ENCODE data around the gene EBF3.

Gene EBF3

DNA sequence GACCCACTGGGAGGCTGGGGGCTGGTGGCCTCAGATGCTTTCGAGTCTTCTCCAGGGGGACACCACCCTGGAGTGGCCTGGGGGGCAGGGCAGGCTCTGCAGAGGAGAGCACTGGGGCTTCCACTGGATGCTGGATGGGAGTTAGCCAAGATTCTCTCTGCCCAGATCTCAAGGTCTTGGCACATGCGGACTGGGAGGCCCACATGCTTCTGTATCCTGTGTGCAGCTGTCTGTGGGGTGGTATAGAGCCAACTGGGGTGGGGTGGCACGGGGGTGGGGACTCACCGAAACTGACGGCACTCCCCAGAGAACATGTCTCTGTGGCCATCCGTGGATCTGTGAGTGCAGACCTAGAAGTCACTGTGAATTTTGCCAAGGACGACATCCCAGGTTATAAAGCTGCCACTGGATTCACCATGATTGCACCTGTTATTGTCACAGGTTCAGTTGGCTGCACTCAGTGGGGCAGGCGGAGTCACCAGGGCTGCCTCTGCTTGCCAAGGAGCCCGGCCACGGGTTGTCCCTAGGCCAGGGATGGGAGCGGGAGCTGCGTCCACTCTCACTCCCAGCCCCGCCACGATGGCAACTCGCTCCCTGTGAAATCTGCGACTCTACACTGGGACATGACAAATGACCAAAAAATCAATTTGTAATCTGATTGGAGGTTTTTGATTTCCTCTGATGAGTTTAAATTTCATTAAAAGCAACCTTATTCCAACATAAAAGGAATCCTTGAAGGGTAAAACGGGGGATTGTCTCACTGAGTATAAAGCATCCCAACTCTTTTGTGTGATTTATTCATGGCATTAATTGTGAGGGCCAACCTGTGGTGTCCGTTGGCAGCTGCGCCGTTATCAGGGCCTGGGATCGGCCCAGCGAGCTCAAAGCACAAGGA, 131.3 kb downstream of the EBF3 start:
- H3K27me3 ChIP-seq (ENCODE audit: insufficient read depth, poor library complexity, severe bottlenecking): no peaks in the 10 kb centered on the region
- no peaks in the 10 kb centered on the region for H3K4me1 ChIP-seq (ENCODE audit: insufficient read depth, poor library complexity, severe bottlenecking)
- no peak overlapping the region for H3K4me3 ChIP-seq (ENCODE audit: severe bottlenecking)
- no peaks in the 10 kb centered on the region for H3K36me3 ChIP-seq (ENCODE audit: low read depth)
- H3K27ac ChIP-seq (ENCODE audit: poor library complexity, severe bottlenecking): no peak overlapping the region
- ATAC-seq (ENCODE audit: low read depth) (no peak), DNase-seq (ENCODE audit: low spot score) (no peak)
- H3K9me3 ChIP-seq (ENCODE audit: severe bottlenecking): no peaks in the 10 kb centered on the region
- TF ChIP-seq, protein P1, sequence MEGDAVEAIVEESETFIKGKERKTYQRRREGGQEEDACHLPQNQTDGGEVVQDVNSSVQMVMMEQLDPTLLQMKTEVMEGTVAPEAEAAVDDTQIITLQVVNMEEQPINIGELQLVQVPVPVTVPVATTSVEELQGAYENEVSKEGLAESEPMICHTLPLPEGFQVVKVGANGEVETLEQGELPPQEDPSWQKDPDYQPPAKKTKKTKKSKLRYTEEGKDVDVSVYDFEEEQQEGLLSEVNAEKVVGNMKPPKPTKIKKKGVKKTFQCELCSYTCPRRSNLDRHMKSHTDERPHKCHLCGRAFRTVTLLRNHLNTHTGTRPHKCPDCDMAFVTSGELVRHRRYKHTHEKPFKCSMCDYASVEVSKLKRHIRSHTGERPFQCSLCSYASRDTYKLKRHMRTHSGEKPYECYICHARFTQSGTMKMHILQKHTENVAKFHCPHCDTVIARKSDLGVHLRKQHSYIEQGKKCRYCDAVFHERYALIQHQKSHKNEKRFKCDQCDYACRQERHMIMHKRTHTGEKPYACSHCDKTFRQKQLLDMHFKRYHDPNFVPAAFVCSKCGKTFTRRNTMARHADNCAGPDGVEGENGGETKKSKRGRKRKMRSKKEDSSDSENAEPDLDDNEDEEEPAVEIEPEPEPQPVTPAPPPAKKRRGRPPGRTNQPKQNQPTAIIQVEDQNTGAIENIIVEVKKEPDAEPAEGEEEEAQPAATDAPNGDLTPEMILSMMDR (IDR thresholded peaks at IDR 0.05; ENCODE audit: poor library complexity, severe bottlenecking): no peak

DNA sequence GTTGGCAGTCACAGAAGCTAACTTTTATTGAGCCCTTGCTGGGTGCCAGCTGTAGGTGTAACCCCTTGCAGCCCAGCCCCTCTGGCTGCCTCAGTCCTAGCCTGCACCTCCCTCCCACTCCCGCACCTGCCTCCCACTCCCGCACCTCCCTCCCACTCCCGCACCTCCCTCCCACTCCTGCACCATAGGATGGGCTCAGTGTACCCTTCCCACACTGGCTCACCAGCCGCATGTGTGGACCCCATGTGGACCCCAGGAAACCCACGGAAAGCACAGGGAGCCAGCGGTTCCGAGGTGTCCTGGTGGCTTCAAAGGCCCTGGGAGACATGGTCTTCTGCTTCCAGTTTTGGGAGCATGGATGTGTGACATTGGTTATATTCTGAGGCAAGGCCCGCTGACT, 132.9 kb downstream of the EBF3 start:
- Histone ChIP-seq H3K36me3 (ENCODE audit: low read depth) (no peaks in the 10 kb centered on the region), H3K4me1 (ENCODE audit: insufficient read depth, poor library complexity, severe bottlenecking) (no peaks in the 10 kb centered on the region), H3K4me3 (ENCODE audit: severe bottlenecking) (no peak overlapping the region), H3K9me3 (ENCODE audit: severe bottlenecking) (no peaks in the 10 kb centered on the region), H3K27ac (ENCODE audit: poor library complexity, severe bottlenecking) (no peak overlapping the region), H3K27me3 (ENCODE audit: insufficient read depth, poor library complexity, severe bottlenecking) (no peaks in the 10 kb centered on the region)
- DNase-seq (ENCODE audit: low spot score) (no peak), ATAC-seq (ENCODE audit: low read depth) (no peak)
- TF ChIP-seq, protein P1 (IDR thresholded peaks at IDR 0.05; ENCODE audit: poor library complexity, severe bottlenecking): no peak

DNA sequence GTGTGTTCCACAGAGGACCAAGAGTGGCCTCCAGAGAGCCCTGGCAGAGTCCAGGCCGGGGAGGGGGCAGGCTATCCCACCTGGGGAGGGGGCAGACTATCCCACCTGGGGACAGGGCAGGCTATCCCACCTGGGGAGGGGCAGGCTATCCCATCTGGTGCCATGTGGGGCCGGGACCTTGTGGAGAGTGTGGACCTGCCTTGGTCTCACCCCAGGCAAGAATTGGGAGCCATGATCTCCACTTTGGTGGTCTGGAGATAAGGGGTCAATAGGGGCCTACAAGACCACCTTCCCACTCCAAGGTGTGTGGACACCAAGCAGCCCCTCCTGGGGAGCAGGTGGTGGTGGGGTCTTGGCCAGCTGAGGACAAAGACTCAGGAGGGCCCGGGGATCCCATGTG, 138.2 kb downstream of the EBF3 start:
- Histone ChIP-seq H3K36me3 (ENCODE audit: low read depth) (no peaks in the 10 kb centered on the region), H3K4me1 (ENCODE audit: insufficient read depth, poor library complexity, severe bottlenecking) (no peaks in the 10 kb centered on the region), H3K4me3 (ENCODE audit: severe bottlenecking) (no peak overlapping the region), H3K27me3 (ENCODE audit: insufficient read depth, poor library complexity, severe bottlenecking) (no peaks in the 10 kb centered on the region), H3K9me3 (ENCODE audit: severe bottlenecking) (no peaks in the 10 kb centered on the region), H3K27ac (ENCODE audit: poor library complexity, severe bottlenecking) (no peak overlapping the region)
- ATAC-seq (ENCODE audit: low read depth) (no peak), DNase-seq (ENCODE audit: low spot score) (no peak)
- TF ChIP-seq, protein P1 (IDR thresholded peaks at IDR 0.05; ENCODE audit: poor library complexity, severe bottlenecking): no peak

DNA sequence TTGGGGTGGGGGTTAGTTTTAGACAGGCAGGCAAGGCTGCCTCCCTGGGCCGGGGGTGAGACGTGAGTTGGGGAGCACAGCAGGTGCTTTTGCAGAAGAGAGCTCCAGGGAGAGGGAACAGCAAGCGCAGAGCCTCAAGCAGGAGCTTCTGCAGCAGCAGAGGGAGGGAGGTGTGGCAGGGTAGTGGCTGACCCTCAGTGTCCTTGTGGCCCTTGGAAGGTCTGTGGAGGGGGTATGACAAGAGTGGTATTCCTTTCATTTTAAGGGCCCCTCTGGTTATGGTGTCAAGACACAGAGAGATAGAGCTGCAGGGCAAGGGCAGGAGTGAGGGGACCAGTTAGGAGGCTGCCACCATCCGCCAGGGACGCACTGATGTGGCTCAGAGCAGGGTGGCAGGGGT, 138.9 kb downstream of the EBF3 start:
- H3K4me3 ChIP-seq (ENCODE audit: severe bottlenecking): no peak overlapping the region
- no peaks in the 10 kb centered on the region for H3K27me3 ChIP-seq (ENCODE audit: insufficient read depth, poor library complexity, severe bottlenecking)
- no peak for DNase-seq (ENCODE audit: low spot score)
- H3K36me3 ChIP-seq (ENCODE audit: low read depth): no peaks in the 10 kb centered on the region
- ATAC-seq (ENCODE audit: low read depth): no peak
- H3K4me1 ChIP-seq (ENCODE audit: insufficient read depth, poor library complexity, severe bottlenecking): no peaks in the 10 kb centered on the region
- H3K9me3 ChIP-seq (ENCODE audit: severe bottlenecking): no peaks in the 10 kb centered on the region
- TF ChIP-seq, protein P1 (IDR thresholded peaks at IDR 0.05; ENCODE audit: poor library complexity, severe bottlenecking): no peak
- H3K27ac ChIP-seq (ENCODE audit: poor library complexity, severe bottlenecking): no peak overlapping the region

DNA sequence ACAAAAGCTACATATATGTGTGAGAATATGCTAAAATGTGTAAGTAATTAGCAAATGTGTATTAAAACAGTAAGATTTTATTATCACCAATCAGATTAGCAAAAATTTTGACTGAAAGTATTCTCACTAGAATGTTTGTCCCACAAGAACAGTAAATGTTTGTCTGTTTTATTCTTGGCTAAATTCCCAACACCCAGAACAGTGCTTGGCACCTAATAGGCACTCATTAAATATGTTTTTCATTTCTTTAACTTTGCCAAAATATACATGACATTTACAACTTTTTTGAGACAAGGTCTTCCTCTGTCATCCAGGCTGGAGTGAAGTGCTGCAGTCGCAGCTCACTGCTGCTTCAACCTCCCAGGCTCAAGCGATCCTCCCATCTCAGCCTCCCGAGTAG, 143.6 kb downstream of the EBF3 start:
- Histone ChIP-seq H3K4me3 (ENCODE audit: severe bottlenecking) (no peak overlapping the region), H3K4me1 (ENCODE audit: insufficient read depth, poor library complexity, severe bottlenecking) (no peaks in the 10 kb centered on the region), H3K36me3 (ENCODE audit: low read depth) (no peaks in the 10 kb centered on the region), H3K27ac (ENCODE audit: poor library complexity, severe bottlenecking) (no peak overlapping the region), H3K9me3 (ENCODE audit: severe bottlenecking) (no peaks in the 10 kb centered on the region), H3K27me3 (ENCODE audit: insufficient read depth, poor library complexity, severe bottlenecking) (no peaks in the 10 kb centered on the region)
- DNase-seq (ENCODE audit: low spot score): no peak
- ATAC-seq (ENCODE audit: low read depth): no peak
- TF ChIP-seq, protein P1 (IDR thresholded peaks at IDR 0.05; ENCODE audit: poor library complexity, severe bottlenecking): no peak

Data from RWPE2 (cell line).